Measurements from ENCODE around the gene RPL7A. TPM values are rescaled to one million over a fixed set of nuclear protein-coding genes. Genes with fewer than 3 reads are reported as not detected.
"Not testable (repeated sequence)": the region's sequence is repeated elsewhere in the genome, so short reads cannot be mapped to it uniquely, and the experiment has no call there.

The RPL7A gene
- total RNA-seq (2022) = 835 and 904 TPM in 2 replicates
- percentile 98 among the genes with signal in this experiment for Bru-seq, nascent RNA
- percentile 100 among the genes with signal in this experiment for BruChase-seq, experiment 1, labeled RNA remaining after a 6-hour chase
- percentile 99 among the genes with signal in this experiment for BruChase-seq, experiment 2, labeled RNA remaining after a 2-hour chase
- long read RNA-seq, transcript RPL7A-202 (8 exons, 891 nt) = major isoform, 78 of 234 reads
- long read RNA-seq, partial matches to known transcripts = 147 of 234 reads
- long read RNA-seq, other reads (novel, unspliced or antisense) = 3 of 234 reads

GRCh38 chr9:133347985-133348717 lies at the start of gene RPL7A, which contains the start of gene MED22:
Gene RPL7A, plus strand, starts transcription at chr9:133348218. Its CDS starts 26 bp downstream, at chr9:133348244.
Gene MED22, minus strand, starts transcription at chr9:133348131. Its CDS starts 1,469 bp downstream, at chr9:133346662.
- Mint-ChIP-seq H3K36me3 (ENCODE audit: insufficient read depth, unreplicated experiment) (peaks cover 58% of the 10 kb centered on the region), H3K27me3 (ENCODE audit: unreplicated experiment) (no peaks in the 10 kb centered on the region)
- BruUV-seq (replicated peaks) = no TSS peak

GRCh38 chr9:133299996-133300395 lies 48.0 kb upstream of the RPL7A start:
- H3K4me3 Mint-ChIP-seq (ENCODE audit: low read depth, unreplicated experiment); H3K9me3 Mint-ChIP-seq (ENCODE audit: low read depth, unreplicated experiment); H3K27ac Mint-ChIP-seq (ENCODE audit: unreplicated experiment); H3K4me1 Mint-ChIP-seq (ENCODE audit: low read depth, unreplicated experiment); H3K36me3 Mint-ChIP-seq (ENCODE audit: insufficient read depth, unreplicated experiment); BruUV-seq (replicated peaks); DNase-seq; CTCF ChIA-PET; intact Hi-C loops (cut with micrococcal nuclease; ENCODE audit: unreplicated experiment): not testable (repeated sequence)
- H3K27me3 Mint-ChIP-seq (ENCODE audit: unreplicated experiment) = peaks cover 50% of the 10 kb centered on the region

More at GRCh38 chr9:133347985-133348717, at the start of gene RPL7A, which contains the start of gene MED22:
- intact Hi-C loops (cut with micrococcal nuclease; ENCODE audit: unreplicated experiment) = loop anchor here (10.0 kb wide), 1 partner anchor 57 kb away; no protein-coding TSS in a partner anchor
- Mint-ChIP-seq H3K27ac (ENCODE audit: unreplicated experiment) (peak within 1 kb of the TSS; percentile 92), H3K9me3 (ENCODE audit: low read depth, unreplicated experiment) (no peaks in the 10 kb centered on the region), H3K4me3 (ENCODE audit: low read depth, unreplicated experiment) (peak within 1 kb of the TSS; percentile 82), H3K4me1 (ENCODE audit: low read depth, unreplicated experiment) (peaks cover 9% of the 10 kb centered on the region)
- CTCF ChIA-PET = interaction anchor here (0.7 to 1.0 kb wide), 2 partner anchors 155 to 162 kb away, joined by 3 read pairs; no protein-coding TSS in a partner anchor
- DNase-seq = peak; percentile 81
- TF ChIP-seq CTCF (IDR thresholded peaks at IDR 0.05; ENCODE audit: unreplicated experiment) = no peak

- no TSS peak for BruUV-seq (replicated peaks)
- DNase-seq = no peak
- Mint-ChIP-seq H3K27me3 (ENCODE audit: unreplicated experiment) (peaks cover 62% of the 10 kb centered on the region), H3K9me3 (ENCODE audit: low read depth, unreplicated experiment) (no peaks in the 10 kb centered on the region), H3K4me1 (ENCODE audit: low read depth, unreplicated experiment) (no peaks in the 10 kb centered on the region), H3K4me3 (ENCODE audit: low read depth, unreplicated experiment) (no peak overlapping the region), H3K27ac (ENCODE audit: unreplicated experiment) (no peak overlapping the region), H3K36me3 (ENCODE audit: insufficient read depth, unreplicated experiment) (no peaks in the 10 kb centered on the region)
- intact Hi-C loops (cut with micrococcal nuclease; ENCODE audit: unreplicated experiment) = no loop called here
- CTCF ChIA-PET = no interaction called here
- TF ChIP-seq CTCF (IDR thresholded peaks at IDR 0.05; ENCODE audit: unreplicated experiment) = no peak
Observed at GRCh38 chr9:133301253-133302230, 46.5 kb upstream of the RPL7A start.

GRCh38 chr9:133303266-133304157 lies 44.5 kb upstream of the RPL7A start:
- no peak for DNase-seq
- intact Hi-C loops (cut with micrococcal nuclease; ENCODE audit: unreplicated experiment) = no loop called here
- H3K9me3 Mint-ChIP-seq (ENCODE audit: low read depth, unreplicated experiment) = no peaks in the 10 kb centered on the region
- H3K27me3 Mint-ChIP-seq (ENCODE audit: unreplicated experiment) = peaks cover 62% of the 10 kb centered on the region
- no peak for TF ChIP-seq CTCF (IDR thresholded peaks at IDR 0.05; ENCODE audit: unreplicated experiment)
- H3K4me3 Mint-ChIP-seq (ENCODE audit: low read depth, unreplicated experiment) = no peak overlapping the region
- no peaks in the 10 kb centered on the region for H3K36me3 Mint-ChIP-seq (ENCODE audit: insufficient read depth, unreplicated experiment)
- H3K27ac Mint-ChIP-seq (ENCODE audit: unreplicated experiment) = no peak overlapping the region
- no TSS peak for BruUV-seq (replicated peaks)
- no peaks in the 10 kb centered on the region for H3K4me1 Mint-ChIP-seq (ENCODE audit: low read depth, unreplicated experiment)
- CTCF ChIA-PET = no interaction called here

Measured in Calu3 (cell line).